ENCODE measurements around the gene ZMYM1.
"Not testable (repeated sequence)": the region's sequence is repeated elsewhere in the genome, so short reads cannot be mapped to it uniquely, and the experiment has no call there.

Gene ZMYM1

GRCh38 chr1:35126546-35126945 is 47.4 kb downstream of the ZMYM1 start:
- peaks cover under 1% of the 10 kb centered on the region for H3K36me3 Mint-ChIP-seq
- peaks cover 4% of the 10 kb centered on the region for H3K27me3 Mint-ChIP-seq
- peaks cover 5% of the 10 kb centered on the region for H3K9me3 Mint-ChIP-seq
- peaks cover 2% of the 10 kb centered on the region for H3K4me1 Mint-ChIP-seq
- no peak overlapping the region for H3K27ac Mint-ChIP-seq
- no peak overlapping the region for H3K4me3 Mint-ChIP-seq

DNA sequence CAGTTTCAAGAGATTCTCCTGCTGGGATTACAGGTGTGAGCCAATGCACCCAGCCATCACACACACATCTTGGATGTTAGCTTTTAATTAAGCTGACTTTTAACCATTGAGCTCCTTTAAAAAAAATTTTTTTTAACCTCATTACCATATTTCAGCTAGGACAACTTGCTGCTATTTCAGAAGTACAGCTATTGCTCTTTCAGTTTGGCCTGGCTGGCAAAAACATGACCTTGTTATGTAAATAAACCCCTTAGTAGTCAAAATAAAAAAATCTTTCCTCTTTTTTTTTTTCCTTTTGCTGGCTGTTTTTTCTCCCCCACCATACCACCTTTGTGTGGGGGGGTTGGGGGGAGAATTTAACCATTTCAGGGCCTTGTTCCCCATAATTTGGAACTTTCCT is 49.9 kb downstream of the ZMYM1 start:
- no peak overlapping the region for H3K27ac Mint-ChIP-seq
- H3K4me1 Mint-ChIP-seq = no peaks in the 10 kb centered on the region
- no peak overlapping the region for H3K4me3 Mint-ChIP-seq
- no peaks in the 10 kb centered on the region for H3K36me3 Mint-ChIP-seq
- peaks cover 5% of the 10 kb centered on the region for H3K9me3 Mint-ChIP-seq
- no peaks in the 10 kb centered on the region for H3K27me3 Mint-ChIP-seq

- Mint-ChIP-seq H3K4me1 (no peaks in the 10 kb centered on the region), H3K27ac (no peak overlapping the region), H3K4me3 (no peak overlapping the region), H3K9me3 (no peaks in the 10 kb centered on the region), H3K27me3 (no peaks in the 10 kb centered on the region), H3K36me3 (no peaks in the 10 kb centered on the region)
These were observed 57.6 kb downstream of the ZMYM1 start for GRCh38 chr1:35136780-35137179.

DNA sequence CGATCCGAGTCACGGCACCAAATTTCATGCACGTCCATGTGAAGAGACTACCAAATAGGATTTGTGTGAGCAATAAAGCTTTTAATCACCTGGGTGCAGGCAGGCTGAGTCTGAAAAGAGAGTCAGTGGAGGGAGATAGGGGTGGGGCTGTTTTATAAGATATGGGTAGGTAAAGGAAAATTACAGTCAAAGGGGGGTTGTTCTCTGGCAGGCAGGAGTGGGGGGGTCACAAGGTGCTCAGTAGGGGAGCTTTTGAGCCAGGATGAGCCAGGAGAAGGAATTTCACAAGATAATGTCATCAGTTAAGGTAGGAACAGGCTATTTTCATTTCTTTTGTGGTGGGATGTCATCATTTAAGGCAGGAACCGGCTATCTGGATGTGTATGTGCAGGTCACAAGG is 58.4 kb downstream of the ZMYM1 start:
- not testable (repeated sequence) for H3K4me1 Mint-ChIP-seq, H3K27ac Mint-ChIP-seq, H3K9me3 Mint-ChIP-seq, H3K4me3 Mint-ChIP-seq, H3K27me3 Mint-ChIP-seq, H3K36me3 Mint-ChIP-seq

GRCh38 chr1:35142294-35142693 is 63.1 kb downstream of the ZMYM1 start:
- H3K4me1 Mint-ChIP-seq, H3K4me3 Mint-ChIP-seq, H3K27me3 Mint-ChIP-seq, H3K9me3 Mint-ChIP-seq, H3K36me3 Mint-ChIP-seq, H3K27ac Mint-ChIP-seq: not testable (repeated sequence)

GRCh38 chr1:35142728-35143127 is 63.5 kb downstream of the ZMYM1 start:
- H3K27ac Mint-ChIP-seq, H3K4me1 Mint-ChIP-seq, H3K9me3 Mint-ChIP-seq, H3K27me3 Mint-ChIP-seq, H3K36me3 Mint-ChIP-seq, H3K4me3 Mint-ChIP-seq: not testable (repeated sequence)

GRCh38 chr1:35143737-35144508 is 64.7 kb downstream of the ZMYM1 start:
- no peaks in the 10 kb centered on the region for H3K9me3 Mint-ChIP-seq

DNA sequence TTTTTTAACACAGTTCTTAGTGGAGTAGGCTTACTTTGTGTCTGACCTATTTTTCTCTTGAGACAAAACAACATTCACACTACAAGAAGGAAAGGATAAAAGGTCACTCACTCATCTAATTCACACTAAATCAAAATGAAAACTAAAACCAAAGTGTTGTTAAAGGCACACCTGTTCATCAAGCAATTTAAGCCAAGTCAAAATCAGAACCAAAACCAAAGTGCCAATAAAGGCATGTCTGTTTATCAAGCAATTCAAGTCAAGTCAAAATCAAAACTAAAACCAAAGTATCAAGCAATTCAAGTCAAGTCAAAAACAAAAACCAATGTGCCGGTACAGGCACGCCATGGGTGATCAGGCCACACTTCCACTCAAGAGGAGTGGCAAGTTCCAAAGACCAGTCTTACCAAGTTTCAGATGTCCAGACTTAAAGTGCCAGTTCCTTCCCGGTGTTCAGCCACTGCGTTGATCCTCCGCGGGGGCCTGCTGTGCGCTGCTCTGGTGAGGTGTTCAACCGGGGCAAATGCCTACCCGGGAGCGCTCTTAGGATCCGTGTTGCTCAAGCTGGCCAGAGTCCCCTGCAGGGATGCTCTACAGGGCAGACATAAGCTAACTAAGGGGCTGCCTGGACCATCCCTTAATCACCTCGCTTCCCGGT is 66.8 kb downstream of the ZMYM1 start:
- H3K27me3 Mint-ChIP-seq, H3K9me3 Mint-ChIP-seq, H3K36me3 Mint-ChIP-seq, H3K4me3 Mint-ChIP-seq, H3K4me1 Mint-ChIP-seq, H3K27ac Mint-ChIP-seq: not testable (repeated sequence)

More at GRCh38 chr1:35143737-35144508, 64.7 kb downstream of the ZMYM1 start:
- Mint-ChIP-seq H3K27me3 (no peaks in the 10 kb centered on the region), H3K27ac (no peak overlapping the region), H3K4me3 (no peak overlapping the region), H3K36me3 (no peaks in the 10 kb centered on the region), H3K4me1 (peaks cover 7% of the 10 kb centered on the region)

DNA sequence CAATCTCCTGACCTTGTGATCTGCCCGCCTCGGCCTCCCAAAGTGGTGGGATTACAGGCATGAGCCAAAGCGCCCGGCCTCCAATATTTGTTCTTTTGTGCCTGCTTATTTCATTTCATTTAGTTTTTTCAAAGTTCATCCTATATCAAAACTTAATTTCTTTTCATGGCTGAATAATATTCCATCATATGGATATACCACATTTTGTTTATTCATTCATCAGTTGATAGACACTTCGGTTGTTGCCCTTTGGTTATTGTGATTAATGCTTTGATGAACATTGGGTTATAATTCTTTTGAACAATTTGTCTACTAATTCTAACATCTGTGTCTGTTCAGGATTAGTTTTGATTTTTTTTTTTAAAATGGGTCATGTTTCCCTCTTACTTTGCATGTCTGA is 72.0 kb downstream of the ZMYM1 start:
- H3K27ac Mint-ChIP-seq = no peak overlapping the region

DNA sequence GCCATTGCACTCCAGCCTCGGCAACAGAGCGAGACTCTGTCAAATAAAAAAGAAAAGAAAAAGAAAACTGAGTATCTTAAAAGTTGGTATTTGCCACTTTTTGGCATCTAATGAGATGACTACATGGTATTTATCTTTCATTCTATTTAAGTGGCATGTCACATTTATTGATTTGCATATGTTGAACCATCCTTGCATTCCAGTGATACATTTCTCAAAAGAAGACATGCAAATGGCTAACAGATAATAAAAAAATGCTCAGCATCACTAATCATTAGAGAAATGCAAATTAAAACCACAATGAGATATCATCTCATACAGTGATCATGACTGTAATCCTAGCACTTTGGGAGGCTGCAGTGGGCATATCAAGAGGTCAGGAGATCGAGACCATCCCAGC is 85.7 kb downstream of the ZMYM1 start:
- no peaks in the 10 kb centered on the region for H3K4me1 Mint-ChIP-seq
- no peaks in the 10 kb centered on the region for H3K27me3 Mint-ChIP-seq
- no peak overlapping the region for H3K27ac Mint-ChIP-seq
- H3K36me3 Mint-ChIP-seq = peaks cover 6% of the 10 kb centered on the region
- no peaks in the 10 kb centered on the region for H3K9me3 Mint-ChIP-seq
- no peak overlapping the region for H3K4me3 Mint-ChIP-seq

More for the DNA sequence above, 72.0 kb downstream of the ZMYM1 start:
- H3K36me3 Mint-ChIP-seq = no peaks in the 10 kb centered on the region
- no peak overlapping the region for H3K4me3 Mint-ChIP-seq
- H3K4me1 Mint-ChIP-seq = peaks cover 6% of the 10 kb centered on the region
- no peaks in the 10 kb centered on the region for H3K9me3 Mint-ChIP-seq
- H3K27me3 Mint-ChIP-seq = no peaks in the 10 kb centered on the region

All from activated naive CD4-positive, alpha-beta T cell treated with anti-CD3 and anti-CD28 coated beads, Interleukin-2, amount 50 U/mL, for 24 hours (primary cell).